GM12865 (cell line): ENCODE results near the gene SLC25A4.

Experiments used
- DNase-seq: peaks from one replicate; pipeline ENCODE4 v3.0.0; 2010; ENCODE audit warnings: low read depth
- H3K4me3 ChIP-seq: 2 replicates; pipeline ENCODE4 v1.5.1; 2011; ENCODE audit warnings: mild to moderate bottlenecking, low read depth, low read length, control low read depth
- CTCF ChIP-seq: IDR thresholded peaks from 2 replicates; pipeline ENCODE4 v1.5.1; 2011; ENCODE audit warnings: low read length, control low read depth, low read depth, inconsistent platforms; ENCODE audit not compliant: insufficient read depth; ENCODE audit errors: missing control alignments

The SLC25A4 gene

DNA sequence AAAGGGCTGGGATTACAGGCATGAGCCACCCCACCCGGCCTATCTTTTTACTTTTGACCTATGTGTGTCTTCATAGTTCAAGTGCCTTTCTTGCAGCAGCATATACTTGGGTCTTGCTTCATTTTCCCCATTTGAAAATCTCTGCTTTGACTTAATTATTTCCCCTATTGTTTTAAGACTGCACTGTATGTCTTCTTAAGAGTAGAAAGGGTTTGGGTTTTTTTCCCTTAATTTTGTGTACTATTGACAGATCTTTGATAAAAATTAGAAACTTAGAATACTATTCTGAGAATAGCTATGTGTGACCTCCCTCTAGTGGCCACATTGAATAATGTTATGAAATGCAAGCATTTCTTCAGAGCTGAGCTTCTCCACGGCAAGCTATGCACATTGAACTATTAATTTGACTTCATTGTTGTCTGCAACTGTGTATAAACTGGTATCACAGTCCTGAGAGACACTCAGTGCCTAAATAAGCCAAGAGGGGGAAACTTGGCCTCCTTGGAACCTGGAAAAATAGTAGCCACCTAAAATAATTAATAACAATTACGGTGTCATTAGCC, 8.7 kb upstream of the SLC25A4 start:
- no peak overlapping the region for H3K4me3 ChIP-seq
- TF ChIP-seq CTCF, result peak; percentile 63
- DNase-seq, result peak; percentile 69

- no peak overlapping the region for H3K4me3 ChIP-seq
- TF ChIP-seq CTCF, result no peak
- no peak for DNase-seq
Measured at GRCh38 chr4:185137233-185137925, 5.7 kb upstream of the SLC25A4 start.

DNA sequence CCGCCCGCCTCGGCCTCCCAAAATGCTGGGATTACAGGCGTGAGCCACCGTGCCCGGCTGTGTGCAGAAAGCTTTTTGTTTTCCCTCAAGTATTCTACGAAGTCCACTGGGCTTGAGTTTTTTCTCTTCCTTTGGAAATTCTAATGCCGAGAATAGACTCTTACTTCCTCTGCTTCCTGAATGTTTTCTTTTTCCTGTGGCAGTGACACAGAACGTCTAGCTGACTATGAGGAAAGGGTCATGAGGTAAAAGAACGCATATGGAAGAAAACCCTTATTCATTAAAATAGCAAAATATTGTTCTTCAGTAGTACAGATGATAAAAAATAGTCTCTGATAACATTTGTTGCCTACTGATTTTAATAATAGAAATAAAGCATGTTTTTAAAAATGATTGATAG, 4.9 kb upstream of the SLC25A4 start:
- TF ChIP-seq CTCF, result no peak

GRCh38 chr4:185139736-185140135, 3.3 kb upstream of the SLC25A4 start:
- TF ChIP-seq CTCF, result no peak
- DNase-seq, result no peak
- no peak overlapping the region for H3K4me3 ChIP-seq

More for the DNA sequence above, 4.9 kb upstream of the SLC25A4 start:
- H3K4me3 ChIP-seq, result no peak overlapping the region
- no peak for DNase-seq

DNA sequence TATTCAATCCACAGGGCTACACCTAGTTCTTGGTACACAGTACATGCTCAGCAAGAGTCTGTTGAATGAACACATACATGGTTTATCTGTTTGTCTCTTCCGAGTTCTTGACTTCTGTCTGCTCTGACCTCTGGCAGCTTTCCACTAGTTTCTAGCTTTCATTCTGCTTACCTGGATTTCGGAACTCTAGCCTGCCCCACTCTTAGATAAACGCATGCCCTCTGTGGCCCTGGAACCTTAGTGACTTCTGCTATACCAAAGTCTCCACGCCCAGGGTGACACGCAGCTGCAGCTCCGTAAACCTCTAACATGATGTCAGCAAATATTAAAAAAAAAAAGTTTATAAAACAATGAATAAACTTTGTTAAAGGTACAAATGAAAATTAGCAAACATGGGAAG, 1.3 kb upstream of the SLC25A4 start:
- no peak for TF ChIP-seq CTCF
- DNase-seq, result no peak
- no peak overlapping the region for H3K4me3 ChIP-seq

DNA sequence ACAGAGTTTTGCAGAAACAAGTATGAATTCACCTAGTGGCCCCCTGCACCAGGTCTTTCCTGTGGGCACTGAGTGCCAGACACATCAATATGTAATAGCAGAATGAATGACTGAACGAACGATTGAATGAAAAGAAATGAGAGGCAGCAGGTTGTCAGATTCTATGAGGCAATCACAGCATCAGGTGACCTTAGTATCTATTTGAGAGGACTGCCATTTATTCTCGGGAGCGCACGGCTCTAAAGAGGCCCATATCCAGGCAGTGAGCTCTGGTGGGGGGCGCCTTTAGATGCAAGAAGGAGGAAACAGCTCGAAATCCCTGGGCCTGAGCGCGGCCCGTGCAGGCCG, 528 bp upstream of the SLC25A4 start:
- no peak for DNase-seq
- peak overlapping the region; percentile 73 for H3K4me3 ChIP-seq
- no peak for TF ChIP-seq CTCF

DNA sequence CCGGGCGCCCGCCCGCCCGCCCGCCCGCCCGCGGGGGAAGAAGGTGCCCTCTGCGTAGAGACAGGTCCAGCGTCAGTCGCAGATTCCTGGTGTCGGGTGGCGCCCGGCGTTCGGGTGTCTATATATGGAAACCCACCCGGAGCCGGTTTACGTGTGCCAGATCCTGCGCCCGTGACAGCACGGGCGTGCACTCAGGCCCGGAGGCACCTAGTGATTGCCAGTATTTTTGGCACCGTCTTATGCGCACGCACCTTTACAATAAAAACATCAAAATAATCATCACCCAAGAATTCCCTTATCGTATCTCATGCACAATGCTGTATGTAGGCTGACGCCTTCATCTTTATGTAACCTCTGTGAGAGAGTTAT, 519 bp downstream of the SLC25A4 start:
- peak; percentile 46 for DNase-seq
- peak overlapping the region; percentile 73 for H3K4me3 ChIP-seq
- TF ChIP-seq CTCF, result no peak
